ENCODE results near the gene KDM7A. TPM values are rescaled to one million over a fixed set of nuclear protein-coding genes. Genes with fewer than 3 reads are reported as not detected.

Gene KDM7A
- total and polyA plus RNA-seq, 9 of the 15 experiments (the other 6 are each of a cell fraction or from before 2014, with no cell fraction given): 0.90 to 8.4 (median 7.0) TPM

DNA sequence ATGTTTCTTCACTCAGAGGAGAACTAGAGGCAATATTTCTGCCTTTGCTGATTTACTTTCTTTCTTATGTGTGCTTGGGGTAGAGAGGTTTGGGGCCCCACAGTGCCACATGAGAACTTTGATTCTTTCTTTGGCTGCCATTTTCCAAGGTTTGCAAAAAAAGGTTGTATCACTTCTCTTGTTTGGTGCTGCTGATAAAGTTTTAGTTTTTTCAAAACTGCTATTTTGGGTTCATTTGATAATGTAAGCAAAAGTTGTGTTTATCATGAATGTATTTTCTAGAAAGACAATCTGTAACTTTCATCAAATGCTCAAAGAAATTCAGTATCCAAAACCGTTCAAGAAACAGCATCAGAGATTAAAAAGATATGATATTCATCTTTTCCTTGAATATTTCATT is 83.4 kb downstream of the KDM7A start (continued):
- TF ChIP-seq ZKSCAN8 (CRISPR knock-in tag; IDR thresholded peaks at IDR 0.05) (no peak), KLF13 (tag; IDR thresholded peaks at IDR 0.05; ENCODE audit: borderline replicate concordance, low read depth) (no peak), L3MBTL2 (IDR thresholded peaks at IDR 0.05) (no peak), HDAC2 (IDR thresholded peaks at IDR 0.05) (no peak), SPI1 (IDR thresholded peaks at IDR 0.05; ENCODE audit: borderline replicate concordance, low read depth, low read length) (no peak), JUND (IDR thresholded peaks at IDR 0.05; ENCODE audit: borderline replicate concordance, low read depth, low read length) (no peak), JUND (tag; IDR thresholded peaks at IDR 0.05; ENCODE audit: borderline replicate concordance, low read depth, low read length) (no peak)
- TF ChIP-seq, protein P1, sequence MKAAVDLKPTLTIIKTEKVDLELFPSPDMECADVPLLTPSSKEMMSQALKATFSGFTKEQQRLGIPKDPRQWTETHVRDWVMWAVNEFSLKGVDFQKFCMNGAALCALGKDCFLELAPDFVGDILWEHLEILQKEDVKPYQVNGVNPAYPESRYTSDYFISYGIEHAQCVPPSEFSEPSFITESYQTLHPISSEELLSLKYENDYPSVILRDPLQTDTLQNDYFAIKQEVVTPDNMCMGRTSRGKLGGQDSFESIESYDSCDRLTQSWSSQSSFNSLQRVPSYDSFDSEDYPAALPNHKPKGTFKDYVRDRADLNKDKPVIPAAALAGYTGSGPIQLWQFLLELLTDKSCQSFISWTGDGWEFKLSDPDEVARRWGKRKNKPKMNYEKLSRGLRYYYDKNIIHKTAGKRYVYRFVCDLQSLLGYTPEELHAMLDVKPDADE (conservative IDR thresholded peaks at IDR 0.05; ENCODE audit: control insufficient read depth, low read depth, low read length): no peak

DNA sequence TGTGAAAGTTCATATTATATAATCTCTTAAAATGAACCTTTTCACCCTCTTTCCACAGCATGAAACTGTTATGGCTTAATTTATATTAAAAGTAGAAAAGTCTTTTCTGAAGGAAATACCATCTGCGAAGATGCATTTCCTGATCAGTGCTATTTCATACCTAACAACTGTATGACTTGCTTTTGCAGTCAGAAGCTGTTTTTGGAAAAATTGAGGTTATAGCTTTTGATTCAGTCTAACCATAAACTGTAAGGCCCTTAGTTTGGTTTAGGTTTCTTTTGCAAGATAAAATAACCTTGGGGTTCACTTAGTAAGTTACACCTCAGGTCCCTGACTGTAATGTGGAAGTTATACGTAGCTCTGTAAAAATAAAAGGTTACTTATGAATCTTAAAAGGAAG is 91.3 kb downstream of the KDM7A start:
- Histone ChIP-seq H3K4me2 (ENCODE audit: insufficient read depth, low read length) (no peak overlapping the region), H3K4me1 (replicated peaks in 1 of 2; ENCODE audit: control insufficient read depth in 2 of 2, insufficient read depth in 2 of 2, low read length in 2 of 2) (peaks cover 6 to 10% of the 10 kb centered on the region in 2 experiments; a peak in 4 of 5 replicates), H3K4me3 (no peak overlapping the region), H3K27ac (ENCODE audit: extremely low read depth, low read depth, low read length) (no peak overlapping the region), H3K36me3 (ENCODE audit: control insufficient read depth, insufficient read depth, low read length) (no peaks in the 10 kb centered on the region), H3K79me2 (ENCODE audit: control insufficient read depth, insufficient read depth, low read length) (no peaks in the 10 kb centered on the region), H3K9me1 (ENCODE audit: control insufficient read depth, insufficient read depth, low read length) (no peaks in the 10 kb centered on the region), H3K27me3 (ENCODE audit: control insufficient read depth in 2 of 2, insufficient read depth in 2 of 2, low read length in 2 of 2) (peaks cover 1 to 5% of the 10 kb centered on the region in 2 experiments; a peak in 2 of 5 replicates), H2AFZ (ENCODE audit: low read depth, low read length) (peak overlapping the region; percentile 69), H3K9ac (ENCODE audit: insufficient read depth in 1 of 2, low read depth in 2 of 2, low read length in 2 of 2) (peak overlapping the region in 1 of 2 experiments; percentile 5; a peak in 1 of 4 replicates), H3K9me3 (replicated peaks; ENCODE audit: control insufficient read depth, insufficient read depth, low read depth, low read length) (no peaks in the 10 kb centered on the region), H4K20me1 (replicated peaks; ENCODE audit: control insufficient read depth, insufficient read depth, low read length) (no peaks in the 10 kb centered on the region)
- ChIA-PET CTCF (ENCODE audit: low intra/inter-chr PET ratio) (no interaction called here), POLR2A (interaction anchor here (0.7 to 1.1 kb wide), 3 partner anchors 15 to 497 kb away, joined by 4 to 5 read pairs (median 4); no protein-coding TSS in a partner anchor)
- BruUV-seq (replicated peaks): no TSS peak
- WGBS (ENCODE audit: insufficient coverage, low coverage, missing lambda C conversion rate): 82% methylated on average over 2 of the region's 2 CpGs
- intact Hi-C loops (cut with micrococcal nuclease): no loop called here
- no peak for TF ChIP-seq RBM22 (IDR thresholded peaks at IDR 0.05; ENCODE audit: low read depth, low read length, poor library complexity, severe bottlenecking)
- TF ChIP-seq, protein P2, sequence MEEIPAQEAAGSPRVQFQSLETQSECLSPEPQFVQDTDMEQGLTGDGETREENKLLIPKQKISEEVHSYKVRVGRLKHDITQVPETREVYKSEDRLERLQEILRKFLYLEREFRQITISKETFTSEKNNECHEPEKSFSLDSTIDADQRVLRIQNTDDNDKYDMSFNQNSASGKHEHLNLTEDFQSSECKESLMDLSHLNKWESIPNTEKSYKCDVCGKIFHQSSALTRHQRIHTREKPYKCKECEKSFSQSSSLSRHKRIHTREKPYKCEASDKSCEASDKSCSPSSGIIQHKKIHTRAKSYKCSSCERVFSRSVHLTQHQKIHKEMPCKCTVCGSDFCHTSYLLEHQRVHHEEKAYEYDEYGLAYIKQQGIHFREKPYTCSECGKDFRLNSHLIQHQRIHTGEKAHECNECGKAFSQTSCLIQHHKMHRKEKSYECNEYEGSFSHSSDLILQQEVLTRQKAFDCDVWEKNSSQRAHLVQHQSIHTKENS (CRISPR knock-in tag; IDR thresholded peaks at IDR 0.05): no peak
- no peak for TF ChIP-seq SIN3B (IDR thresholded peaks at IDR 0.05; ENCODE audit: low read depth)
- no peak for TF ChIP-seq BRCA1 (IDR thresholded peaks at IDR 0.05)
- TF ChIP-seq BRCA1 (CRISPR knock-in tag; IDR thresholded peaks at IDR 0.05): no peak
- TF ChIP-seq, protein P3, sequence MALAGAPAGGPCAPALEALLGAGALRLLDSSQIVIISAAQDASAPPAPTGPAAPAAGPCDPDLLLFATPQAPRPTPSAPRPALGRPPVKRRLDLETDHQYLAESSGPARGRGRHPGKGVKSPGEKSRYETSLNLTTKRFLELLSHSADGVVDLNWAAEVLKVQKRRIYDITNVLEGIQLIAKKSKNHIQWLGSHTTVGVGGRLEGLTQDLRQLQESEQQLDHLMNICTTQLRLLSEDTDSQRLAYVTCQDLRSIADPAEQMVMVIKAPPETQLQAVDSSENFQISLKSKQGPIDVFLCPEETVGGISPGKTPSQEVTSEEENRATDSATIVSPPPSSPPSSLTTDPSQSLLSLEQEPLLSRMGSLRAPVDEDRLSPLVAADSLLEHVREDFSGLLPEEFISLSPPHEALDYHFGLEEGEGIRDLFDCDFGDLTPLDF (CRISPR knock-in tag; IDR thresholded peaks at IDR 0.05): no peak
- no peak for TF ChIP-seq ASH1L (IDR thresholded peaks at IDR 0.05; ENCODE audit: borderline replicate concordance, low read depth, partially characterized antibody)
- TF ChIP-seq ZKSCAN8 (CRISPR knock-in tag; IDR thresholded peaks at IDR 0.05): no peak
- no peak for TF ChIP-seq RBM15 (IDR thresholded peaks at IDR 0.05; ENCODE audit: insufficient read depth, low read length)
- no peak for FAIRE-seq
- no peak for ATAC-seq
- no peak for DNase-seq (ENCODE audit: extremely low read depth in 1 of 4, low spot score in 3 of 4)
- in situ Hi-C loops (cut with MboI): no loop called here

Measured in K562 (cell line).